HG03457 (cell line): ENCODE results near the gene PARN.

Experiments used
- ATAC-seq: cut with Tn5 transposase; IDR thresholded peaks from one replicate; pipeline ENCODE4 v1.9.1; 2021; ENCODE audit warnings: moderate number of reproducible peaks; ENCODE audit not compliant: unreplicated experiment

The PARN gene

DNA sequence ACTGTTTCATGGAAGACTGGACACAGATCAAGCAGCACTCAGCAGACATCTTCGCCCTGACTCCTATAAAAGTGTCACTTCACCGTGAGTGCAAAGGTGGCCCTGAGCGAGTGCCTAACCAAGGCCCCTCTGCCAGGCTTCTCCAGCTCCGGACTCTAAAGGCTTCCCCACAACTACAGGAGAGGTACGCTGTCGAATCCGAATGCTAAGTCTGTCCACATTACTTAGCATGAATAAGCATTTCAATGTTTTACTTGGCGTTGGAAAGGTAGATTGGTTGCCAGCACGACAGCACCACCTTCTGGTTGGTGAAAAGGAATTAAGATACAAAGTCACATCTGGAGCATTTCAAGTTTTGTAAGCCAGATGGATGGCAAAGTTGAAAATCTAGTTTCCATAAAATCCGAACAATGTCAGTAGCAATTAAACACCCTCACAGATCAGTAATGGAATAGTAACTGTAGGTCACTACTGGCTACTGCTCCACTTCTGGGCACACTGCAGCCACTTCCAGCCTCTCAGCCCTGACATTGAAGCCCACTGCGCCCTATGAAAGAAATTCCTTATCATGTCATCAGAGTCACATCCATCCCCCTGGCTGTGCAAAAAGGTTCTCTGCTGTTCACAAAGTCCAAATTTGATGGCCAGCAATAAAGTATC lies 100.9 kb downstream of the PARN start:
- no peak for ATAC-seq

DNA sequence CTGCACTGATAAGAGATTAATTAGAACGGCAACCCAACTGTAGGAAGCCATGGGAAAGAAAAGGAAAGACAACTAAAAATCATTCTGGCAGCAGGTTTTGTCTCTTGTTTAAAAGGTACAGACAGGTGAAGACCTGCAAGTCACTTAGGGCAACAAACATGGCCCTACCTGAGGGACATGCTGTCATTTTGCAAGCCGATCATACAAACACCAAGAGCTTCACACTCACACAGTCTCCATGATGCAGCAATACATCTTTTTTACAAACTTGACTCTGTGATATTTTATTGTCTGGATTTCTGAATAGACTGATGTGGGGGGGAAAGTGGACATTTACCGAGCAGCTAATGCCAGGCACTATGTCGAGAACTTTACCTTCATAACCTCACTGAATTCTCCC lies 101.8 kb downstream of the PARN start:
- ATAC-seq, result no peak

DNA sequence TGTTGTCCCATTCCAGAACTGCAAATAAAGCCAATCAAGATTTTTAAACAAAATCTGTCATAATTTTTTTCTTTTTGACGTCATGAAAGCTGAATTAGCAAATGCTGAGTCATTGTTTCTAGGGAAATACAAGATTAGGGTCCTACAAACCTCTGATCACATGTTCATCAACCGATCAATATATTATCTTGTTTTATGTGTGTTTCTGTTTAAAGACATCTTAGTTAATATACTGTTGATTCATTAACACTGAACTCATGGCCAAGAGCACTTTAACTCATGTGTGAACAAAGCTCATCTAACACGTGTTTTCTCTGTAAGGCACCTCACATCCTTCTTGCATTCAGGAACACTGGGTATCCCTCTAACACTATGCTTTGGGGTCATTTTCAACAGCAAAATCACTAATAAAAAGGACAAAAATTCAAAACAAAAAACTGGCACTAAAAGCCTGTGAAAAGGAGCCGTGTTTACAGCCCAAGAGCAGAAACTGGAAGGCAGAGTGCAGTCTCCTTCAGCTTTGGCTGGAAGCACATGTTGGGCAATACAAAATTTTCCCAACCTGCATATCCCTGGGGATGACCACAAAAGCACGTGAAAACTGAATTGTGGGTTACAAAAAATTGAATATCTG lies 102.5 kb downstream of the PARN start:
- no peak for ATAC-seq

DNA sequence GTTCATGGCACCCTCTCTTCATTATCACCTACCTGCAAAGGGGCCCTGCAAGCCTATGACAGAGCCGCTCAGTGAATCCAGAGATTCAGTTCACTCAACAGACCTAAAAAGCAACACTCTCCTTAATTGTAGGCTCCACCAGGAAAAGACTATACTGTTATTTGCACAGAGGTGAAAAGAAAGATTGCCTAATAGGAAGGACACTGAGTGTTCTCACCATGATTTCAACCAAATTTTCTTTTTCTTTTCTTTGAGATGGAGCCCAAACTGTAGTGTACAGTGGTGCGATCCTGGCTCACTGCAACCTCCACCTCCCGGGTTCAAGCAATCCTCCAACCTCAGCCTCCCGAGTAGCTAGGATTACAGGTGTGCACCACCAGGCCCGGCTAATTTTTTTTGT lies 104.5 kb downstream of the PARN start:
- no peak for ATAC-seq

DNA sequence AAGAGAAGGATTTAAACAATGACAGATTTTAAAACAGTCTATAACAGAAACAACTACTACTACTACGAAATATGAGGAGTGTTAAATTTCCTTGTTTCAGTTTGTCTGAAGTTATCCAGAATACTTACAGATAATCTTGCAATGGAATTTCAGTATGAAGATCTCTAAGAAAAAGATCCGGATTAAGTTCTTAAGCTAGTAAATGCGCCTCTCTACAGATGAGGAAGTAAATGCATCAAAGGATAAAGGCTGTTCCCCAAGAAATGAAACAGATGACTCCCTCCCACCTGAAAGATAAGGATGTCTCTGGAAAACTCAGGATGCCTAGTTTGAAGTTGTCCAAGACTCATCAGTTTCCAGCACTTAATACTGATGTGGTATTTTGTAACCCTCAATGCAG lies 105.1 kb downstream of the PARN start:
- no peak for ATAC-seq

DNA sequence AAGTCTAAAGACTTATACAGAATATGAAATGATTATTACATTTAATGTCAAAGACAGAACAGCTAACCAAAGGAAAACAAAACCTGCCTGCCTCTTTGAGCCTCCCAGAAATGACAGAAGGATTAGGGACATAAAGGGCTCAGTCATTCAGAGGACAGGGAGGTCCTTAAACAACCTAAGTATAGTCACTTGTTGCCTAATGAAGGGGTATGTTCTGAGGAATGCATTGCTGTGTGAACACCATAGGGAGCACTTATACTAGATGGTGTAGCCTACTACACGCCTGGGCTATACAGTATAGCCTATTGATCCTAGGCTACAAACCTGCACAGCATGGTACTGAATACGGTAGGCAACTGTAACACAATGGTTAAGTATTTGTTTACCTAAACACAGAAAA lies 106.4 kb downstream of the PARN start:
- ATAC-seq, result no peak

DNA sequence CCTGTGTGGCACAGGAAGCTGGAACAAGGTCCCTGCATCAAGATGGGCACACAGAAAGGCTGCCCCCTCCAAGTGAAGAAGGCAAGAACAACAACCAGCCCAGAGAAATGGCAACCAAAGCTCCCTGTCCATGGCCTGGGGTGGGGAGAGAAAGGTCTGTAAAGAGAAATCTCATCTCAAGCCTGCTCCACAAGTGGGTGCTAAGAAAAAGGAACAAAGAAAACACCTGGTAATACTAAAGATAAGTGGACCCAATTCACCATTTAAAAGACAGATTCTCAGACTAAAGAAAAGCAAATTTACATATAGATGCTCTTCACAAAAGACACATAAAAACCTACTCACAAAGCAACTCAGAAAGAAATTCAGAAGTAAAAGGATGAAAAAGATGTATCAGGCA lies 107.4 kb downstream of the PARN start:
- no peak for ATAC-seq

DNA sequence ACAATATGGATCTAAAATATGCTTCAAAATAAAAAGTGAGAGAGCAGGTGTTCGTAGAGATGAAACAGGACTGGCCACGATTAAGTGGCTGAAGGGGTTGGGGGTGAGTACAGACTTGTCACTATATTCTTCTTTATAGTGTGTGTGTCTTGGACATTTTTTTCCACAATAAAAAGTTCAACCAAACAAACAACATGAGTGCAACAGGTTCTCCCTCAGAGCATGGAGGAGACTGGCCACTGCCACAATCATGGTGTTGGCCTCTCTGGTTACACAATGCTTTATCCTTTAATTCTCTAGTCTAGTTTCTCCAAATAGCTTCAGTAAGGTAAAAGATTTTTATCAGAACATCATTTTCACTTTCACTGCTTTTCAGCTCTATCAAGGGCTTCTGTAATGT lies 109.3 kb downstream of the PARN start:
- ATAC-seq, result no peak

DNA sequence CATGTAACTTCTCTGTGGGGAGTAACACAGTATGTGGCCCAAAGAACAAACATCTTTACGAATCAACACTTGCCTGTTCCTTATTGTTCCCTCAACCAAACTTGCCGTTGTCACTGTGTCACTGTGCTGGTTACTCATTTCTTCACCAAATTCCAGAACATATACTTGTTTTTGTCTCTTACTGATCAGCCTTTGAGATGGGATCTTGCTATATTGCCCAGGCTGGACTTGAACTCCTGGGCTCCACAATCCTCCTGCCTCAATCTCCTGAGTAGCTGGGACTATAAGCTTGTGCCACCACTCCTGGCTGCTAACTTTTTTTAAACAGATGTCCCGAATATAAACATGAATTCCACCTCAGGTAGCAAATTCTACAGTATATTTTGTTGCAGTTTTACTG lies 115.1 kb downstream of the PARN start:
- no peak for ATAC-seq

DNA sequence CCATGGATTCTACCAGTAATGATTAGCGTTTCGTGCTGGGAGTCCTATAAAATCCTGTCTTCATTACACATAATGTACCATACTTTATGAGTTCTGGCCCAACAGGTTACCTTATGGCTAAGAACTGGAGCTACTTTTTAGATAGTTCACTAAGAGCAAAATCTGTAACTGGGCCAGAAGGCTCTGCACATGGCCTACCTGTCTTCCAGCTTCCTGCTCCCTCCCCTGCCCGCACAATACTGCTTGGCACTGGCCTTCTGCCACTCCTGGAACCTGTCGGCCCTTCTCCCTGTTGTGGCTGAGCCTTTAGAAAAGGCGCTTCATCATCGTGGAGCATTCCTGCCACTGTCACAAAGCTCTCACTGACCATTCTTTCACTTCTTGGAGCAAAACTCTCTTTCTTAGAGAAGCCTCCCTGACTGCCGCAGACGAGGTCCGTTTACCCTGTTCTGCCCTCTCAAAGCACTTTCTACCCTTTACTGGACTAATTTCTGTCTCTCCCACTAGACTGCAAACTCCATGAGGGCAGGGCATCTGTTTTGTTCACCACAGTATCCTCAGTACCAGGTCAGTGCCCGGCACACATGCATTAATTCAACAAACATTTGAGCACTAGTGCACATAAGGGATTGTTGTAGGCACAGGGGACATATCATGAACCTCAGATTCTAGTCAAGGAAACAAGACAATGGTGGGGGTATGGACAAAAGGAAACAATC lies 116.5 kb downstream of the PARN start:
- ATAC-seq, result no peak

DNA sequence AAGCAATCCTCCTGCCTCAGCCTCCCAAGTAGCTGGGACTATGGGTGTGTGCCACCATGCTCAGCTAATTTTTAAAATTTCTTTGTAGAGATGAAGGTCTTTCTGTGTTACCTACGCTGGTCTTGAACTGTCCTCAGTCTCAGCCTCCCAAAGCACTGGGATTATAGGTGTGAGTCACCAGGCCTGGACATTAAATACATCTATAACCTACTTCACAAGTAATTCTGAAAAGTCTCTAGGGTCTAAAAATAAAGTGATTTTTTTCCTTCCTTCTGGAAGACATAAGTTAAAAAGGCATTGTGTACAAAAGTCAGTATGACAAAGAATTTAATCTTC lies 118.3 kb downstream of the PARN start:
- no peak for ATAC-seq

DNA sequence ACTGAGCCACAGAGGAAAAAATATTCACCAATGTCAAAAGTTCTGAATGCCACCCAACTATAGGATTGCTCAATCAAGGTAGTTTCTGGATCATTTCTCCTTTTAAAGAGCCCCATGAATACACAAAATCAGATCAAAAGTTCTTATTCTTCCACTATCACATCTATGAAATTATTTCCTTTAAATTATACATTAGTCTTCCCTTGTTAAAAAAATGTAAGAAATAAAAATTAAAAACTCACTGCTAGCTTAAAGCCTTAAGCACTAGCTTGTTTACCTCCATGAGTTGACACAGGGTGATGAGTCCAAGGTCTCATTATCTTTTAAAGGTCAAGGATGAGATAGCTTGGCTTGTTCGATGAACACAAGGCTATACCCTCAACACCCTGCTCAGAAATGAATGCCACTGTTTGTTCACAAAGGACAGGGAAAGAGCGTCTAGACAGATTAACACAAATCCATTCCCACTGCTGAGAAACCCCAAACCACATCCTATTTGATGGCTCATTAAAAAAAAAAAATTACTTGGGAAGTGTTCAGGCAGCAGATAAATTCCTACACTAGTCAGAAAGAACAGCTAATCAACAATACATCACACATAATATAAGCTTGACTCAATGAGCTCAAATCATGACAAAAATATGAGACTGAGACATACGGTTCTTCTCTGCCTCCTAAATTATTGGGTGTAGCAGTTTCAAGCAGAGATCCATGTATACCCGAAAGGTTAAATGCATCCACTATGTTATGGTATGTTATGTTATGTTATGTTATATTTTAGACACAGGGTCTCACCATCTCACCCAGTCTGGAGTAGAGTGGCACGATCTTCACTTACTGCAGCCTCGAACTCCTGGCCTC lies 118.9 kb downstream of the PARN start:
- ATAC-seq, result no peak

DNA sequence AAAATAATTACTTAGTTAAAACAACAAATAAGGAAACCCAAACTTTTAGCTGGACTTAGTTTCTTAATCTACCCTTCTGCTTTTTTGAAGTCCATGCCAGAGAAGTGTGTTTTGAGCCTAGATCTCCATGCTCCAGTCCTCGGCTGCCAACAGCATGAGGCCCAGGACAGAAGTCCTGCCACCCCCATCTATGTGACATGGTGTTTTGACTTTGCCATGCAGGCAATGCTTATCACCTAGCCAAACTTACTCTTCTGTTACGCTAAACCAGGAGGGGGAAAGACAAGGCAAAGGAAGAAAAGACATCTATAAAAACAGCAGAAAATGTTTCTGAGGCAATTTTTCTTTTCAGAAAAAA lies 119.5 kb downstream of the PARN start:
- no peak for ATAC-seq

DNA sequence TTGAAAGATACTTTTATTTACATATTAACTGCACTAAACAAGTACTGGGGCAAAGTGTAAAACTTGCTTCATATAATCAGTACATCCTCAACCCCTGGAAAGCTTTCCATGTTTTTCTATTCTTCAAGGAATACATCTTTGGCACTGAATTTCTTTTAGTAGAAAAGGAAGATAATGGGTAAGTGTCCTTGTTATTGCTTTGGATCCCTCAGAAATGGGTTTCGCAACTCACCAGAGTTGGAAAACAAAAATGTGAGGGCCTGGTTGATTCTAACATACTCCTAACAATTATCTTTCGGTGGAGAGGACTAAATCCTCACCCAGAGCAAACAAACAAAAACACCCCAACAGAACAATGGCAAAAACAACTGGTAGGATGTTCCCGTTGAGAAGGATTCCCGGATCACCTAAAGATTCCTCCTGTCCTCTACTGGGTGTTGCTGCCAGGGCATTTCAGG lies 120.4 kb downstream of the PARN start:
- no peak for ATAC-seq

DNA sequence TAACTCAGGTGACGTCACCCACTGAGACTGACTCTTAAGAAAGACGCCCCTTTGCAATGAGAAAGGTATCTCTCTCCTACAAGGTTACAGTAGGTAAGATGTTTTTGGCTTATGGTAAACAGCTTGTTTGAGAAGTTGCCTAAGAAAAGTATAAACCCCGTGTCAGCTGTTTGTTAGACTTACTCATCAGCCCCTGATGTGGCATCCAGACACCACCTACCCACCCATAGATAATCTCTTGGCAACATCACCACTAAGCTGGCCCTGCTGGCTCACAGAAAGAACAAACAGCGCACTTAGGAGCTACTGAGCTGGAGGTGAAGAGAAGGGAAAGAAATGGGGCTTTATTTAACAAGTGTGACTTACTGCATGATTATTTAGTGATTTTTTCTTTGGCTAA lies 121.0 kb downstream of the PARN start:
- no peak for ATAC-seq

DNA sequence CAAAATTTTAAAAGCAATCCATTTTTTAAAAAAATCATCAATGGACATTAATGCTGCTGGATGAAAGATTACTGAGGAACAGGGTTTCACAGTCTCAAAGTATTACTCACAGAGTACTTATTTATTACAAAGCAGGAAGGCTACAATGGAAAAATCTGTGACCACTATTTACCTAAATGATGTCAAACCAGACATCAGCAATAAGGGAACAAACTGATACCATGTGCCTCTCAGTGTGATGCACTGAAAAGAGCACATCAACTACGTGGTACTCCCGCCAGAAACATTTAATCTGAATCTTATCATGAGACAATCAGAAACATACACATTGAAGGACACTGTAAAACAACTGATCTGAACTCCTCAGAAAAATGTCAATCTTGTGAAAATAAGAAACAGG lies 124.2 kb downstream of the PARN start:
- ATAC-seq, result no peak

DNA sequence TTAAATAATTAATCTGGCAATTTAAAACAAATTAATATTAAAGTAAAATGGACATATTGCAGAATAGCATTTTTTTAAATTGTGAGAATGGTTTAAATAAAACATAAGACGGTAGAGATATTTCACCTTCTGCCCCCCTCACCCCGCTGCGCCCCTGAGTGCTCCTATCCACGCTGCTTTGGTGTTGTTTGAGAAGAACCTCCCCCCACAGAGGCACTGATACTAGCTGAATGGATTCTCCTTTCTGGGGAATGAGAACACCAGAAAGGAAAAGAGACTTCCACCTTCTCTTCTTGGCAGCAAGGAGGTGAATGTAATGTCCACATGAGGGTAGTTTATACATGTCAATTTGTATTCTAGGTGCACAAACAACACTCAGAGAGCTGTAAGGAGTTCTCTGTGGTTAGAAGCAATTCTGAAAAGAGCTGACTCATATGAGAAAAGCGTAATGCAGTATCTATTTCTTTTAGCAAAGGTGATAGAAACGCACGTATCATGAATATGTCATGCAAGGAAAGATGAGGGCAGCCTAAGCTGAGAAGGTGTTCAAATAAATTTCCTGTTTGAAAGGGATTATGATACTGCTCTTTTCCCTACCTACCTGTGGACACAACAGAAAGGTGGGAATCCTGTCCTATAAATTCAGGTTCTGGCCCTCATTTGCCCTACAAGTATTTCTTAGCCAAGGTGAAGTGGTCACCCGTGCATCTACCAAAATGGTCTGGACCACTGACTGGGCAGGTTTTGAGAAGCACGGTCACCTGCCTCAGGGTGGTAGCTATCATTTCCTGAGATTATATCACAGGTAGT lies 126.9 kb downstream of the PARN start:
- ATAC-seq, result no peak

DNA sequence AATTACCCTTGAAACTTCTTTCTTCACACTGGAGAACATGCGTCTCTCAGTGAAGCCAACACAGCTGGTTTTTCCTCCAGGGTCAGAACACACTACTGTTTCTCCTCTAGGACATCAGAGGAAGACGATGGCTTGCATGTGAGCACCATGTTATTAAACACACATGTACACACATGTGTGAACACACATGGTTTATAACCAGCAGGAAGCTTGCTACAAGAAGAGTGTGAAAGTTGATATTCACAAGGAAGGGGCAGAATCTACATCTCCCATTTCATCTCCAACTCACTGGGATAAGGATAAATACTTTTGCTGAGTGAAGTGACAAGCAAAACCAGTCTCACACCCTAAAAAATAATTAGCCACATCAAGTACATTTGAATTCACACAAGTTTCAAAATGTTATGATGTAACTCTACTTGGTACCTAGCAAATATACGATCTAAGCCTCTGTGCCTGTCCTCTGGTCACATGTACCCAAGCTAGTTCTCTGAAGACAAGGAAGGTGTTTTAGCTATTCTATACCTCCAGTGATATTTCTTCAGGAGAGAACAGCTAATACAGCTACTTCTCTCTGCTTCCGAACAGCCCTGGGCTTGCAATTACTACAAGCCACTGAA lies 127.7 kb downstream of the PARN start:
- no peak for ATAC-seq

DNA sequence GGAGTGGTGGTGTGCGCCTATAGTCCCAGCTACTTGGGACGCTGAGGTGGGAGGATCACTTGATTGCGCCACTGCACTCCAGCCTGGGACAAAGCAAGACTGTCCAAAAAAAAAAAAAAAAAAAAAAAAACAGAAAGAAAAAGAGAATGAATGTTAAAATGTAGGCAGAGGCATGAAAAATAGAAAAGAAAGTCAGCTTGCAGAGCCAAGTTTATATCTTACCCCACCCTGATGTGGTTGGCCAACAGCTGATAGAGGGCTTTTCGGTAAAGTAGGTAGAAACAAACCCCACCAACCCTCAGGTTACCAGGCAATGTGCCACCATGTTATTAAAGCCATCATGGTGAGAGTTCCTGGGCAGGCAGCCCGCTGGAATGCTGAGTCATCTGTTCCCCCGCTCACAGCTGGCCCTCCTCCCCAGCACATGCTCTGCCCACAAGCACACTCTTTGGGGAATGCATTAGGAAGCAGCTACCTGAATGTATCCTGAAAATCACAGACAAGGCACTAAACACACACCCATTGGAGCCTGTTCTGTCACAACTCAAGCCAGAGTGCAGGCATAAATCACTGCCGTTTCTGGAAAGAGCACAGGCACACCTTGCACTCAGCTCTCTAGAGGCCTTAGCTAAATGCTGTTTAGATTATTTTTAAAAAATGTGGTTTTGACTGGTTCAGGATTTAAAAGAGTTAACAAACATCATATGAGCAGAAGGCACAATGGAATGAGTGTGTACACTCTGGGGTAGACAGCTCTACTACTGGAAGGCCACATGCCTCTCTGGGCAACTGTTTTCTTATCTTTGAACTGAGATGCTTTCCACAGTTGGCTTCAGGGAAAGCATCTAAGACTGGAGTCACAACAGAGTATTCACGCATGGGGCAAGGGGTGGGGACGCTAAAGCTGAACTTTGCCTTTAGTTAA lies 128.5 kb downstream of the PARN start:
- no peak for ATAC-seq
